ENCODE results near the gene SYTL1.
A peak's percentile ranks its signal among the peaks of the same experiment; 100 is the strongest.

Gene SYTL1, protein sequence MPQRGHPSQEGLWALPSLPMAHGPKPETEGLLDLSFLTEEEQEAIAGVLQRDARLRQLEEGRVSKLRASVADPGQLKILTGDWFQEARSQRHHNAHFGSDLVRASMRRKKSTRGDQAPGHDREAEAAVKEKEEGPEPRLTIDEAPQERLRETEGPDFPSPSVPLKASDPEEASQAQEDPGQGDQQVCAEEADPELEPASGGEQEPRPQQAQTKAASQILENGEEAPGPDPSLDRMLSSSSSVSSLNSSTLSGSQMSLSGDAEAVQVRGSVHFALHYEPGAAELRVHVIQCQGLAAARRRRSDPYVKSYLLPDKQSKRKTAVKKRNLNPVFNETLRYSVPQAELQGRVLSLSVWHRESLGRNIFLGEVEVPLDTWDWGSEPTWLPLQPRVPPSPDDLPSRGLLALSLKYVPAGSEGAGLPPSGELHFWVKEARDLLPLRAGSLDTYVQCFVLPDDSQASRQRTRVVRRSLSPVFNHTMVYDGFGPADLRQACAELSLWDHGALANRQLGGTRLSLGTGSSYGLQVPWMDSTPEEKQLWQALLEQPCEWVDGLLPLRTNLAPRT

DNA sequence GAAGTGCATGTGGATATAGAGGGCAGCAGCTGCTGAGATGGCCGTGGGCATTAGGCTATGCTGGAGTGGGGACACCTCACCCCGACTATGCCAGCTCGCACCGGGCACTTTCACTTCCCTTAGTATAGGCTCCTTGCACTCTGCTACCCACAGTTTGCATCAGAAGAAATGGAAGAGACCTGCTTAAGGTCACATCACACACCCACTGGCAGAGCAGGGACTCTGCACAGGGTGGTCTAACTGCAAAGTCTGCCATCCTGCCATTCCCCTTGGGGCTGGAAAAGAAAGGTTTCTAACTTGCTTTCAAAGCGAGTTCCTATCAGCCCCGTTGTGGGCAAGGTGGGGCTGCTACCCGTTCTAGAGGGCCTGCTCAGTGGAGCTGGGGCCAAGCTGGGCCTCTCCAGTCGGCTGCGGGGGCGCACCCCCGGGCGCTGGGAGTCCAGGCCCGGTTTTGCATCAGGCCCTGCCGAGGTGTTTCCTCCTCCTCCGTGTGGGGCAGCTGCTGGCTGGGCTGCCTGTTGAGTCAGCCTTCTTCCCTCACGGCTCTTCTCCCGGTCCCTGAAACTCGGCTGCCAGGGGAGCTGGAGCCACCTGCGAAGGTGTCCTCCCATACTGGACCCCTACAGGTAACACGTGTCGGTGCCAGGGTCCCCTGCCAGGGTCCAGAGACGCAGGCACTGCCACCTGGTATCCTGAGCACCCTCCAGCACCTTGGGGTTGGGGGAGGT is at the start of gene SYTL1:
Gene SYTL1, plus strand, starts transcription at position 498 of the 728 bp plus-strand sequence. CDS start 3,313 bp downstream, outside the sequence.
- peak in 1 of 2 donors; percentile 65 for DNase-seq (ENCODE audit: low read depth in 2 of 2)

DNA sequence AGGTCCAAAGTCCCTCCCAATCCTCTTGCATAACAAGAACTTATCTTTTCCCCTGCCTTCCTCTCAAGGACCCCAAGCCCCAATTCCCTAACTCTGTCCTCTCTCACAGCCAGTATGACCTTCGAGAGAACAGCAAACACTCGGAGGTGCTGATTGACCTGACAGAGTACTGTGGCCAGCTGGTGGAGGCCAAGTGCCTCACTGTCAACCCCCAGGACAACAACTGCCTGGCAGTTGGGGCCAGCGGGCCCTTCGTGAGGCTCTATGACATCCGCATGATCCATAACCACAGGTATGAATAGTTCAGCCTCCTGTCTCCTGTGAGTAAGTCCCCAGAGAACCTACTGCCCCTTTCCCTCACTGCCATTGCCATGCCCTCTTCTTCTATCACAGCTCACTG is 49.7 kb upstream of the SYTL1 start:
- no peak for DNase-seq (ENCODE audit: low read depth in 2 of 2)

DNA sequence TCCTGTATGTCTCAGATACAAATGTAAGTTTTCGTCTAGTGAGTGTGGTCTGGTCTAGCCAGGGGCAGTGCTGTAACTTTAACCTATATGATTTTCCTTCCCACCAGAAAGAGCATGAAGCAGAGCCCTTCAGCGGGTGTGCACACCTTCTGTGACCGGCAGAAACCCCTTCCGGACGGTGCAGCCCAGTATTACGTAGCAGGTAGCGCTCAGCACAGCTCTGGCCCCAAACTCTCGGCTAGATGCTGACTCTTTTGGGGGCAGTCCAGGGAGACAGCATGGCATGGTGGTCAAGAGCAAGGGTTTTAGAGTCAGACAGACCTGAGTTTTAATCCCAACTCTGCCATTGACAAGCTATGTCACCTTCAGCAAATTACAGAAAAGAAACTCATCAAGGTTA is 47.9 kb upstream of the SYTL1 start:
- DNase-seq (ENCODE audit: low read depth in 2 of 2) = no peak

DNA sequence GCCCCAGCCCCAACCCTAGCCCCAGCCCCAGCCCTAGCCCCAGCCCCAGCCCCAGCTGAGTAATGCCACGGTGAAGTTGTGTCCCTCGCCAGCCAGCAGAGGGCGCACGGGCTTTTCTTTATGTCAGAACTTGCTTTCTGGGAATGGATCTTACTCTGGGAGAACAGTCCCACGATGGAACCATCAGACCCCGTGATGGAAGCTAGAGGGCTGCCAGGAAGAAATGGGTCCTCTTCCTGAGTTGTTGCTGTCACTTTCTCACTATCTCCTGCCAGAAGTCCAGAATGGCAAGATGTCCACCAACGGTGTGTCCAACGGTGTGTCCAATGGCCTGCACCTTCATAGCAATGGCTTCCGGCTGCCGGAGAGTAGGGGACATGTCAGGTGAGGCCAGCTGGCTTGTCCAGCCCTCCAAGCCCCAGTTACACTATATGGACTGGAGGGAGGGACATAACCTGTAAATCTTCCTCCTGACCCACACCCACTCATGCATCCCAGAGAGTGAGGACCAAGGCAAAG is 45.0 kb upstream of the SYTL1 start:
- peak; percentile 32 to 58 for DNase-seq (ENCODE audit: low read depth in 2 of 2)

DNA sequence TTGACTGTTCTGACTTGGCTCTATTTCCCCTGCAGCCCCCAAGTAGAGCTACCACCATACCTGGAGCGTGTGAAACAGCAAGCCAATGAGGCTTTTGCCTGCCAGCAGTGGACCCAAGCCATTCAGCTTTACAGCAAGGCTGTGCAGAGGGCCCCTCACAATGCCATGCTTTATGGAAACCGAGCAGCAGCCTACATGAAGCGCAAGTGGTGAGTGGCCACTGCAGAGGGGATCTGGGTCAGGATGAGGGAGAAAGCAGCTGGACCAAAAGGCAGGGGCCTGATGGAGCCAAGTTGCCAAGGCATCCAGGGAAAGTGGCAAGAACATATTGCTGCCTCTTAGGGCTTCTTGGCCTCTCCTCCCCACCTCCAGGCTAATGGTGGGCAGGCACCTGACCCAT is 43.9 kb upstream of the SYTL1 start:
- DNase-seq (ENCODE audit: low read depth in 2 of 2) = no peak

DNA sequence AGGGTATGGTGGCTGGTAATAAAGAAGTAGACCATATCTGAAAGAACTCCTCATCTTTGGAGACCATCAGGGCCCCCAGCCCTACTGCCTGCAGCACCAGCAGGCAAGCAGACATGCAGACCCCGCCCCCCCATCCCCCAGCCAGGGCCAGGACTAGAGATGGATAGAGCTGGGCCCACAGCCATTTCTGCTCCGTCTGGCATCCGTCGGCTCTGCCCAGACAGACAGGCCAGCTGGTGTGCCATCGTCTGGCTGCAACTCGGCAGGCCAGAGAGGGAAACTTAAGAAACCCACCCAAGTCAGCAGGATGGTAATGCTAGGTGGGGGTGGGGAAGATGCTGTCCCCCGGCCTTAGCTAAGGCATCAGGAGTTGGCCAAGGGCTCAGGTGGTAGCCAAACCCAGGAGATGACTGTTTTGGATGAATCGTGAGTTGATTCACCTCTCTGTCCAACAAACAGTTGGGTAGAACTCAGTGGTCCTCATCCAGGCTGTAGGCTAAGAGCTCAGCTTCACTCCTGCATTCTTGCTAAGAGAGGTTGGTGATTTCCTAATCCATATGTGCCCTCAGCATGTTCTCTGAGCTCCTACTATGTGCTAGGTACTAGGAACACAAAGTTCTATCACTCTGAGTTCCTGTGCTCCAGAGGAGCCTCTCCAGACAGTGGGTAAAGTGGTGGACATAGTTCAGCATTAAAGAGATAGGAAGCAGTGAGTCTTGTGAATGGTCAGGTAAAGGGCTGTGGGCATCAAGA is 43.0 kb upstream of the SYTL1 start:
- no peak for DNase-seq (ENCODE audit: low read depth in 2 of 2)

DNA sequence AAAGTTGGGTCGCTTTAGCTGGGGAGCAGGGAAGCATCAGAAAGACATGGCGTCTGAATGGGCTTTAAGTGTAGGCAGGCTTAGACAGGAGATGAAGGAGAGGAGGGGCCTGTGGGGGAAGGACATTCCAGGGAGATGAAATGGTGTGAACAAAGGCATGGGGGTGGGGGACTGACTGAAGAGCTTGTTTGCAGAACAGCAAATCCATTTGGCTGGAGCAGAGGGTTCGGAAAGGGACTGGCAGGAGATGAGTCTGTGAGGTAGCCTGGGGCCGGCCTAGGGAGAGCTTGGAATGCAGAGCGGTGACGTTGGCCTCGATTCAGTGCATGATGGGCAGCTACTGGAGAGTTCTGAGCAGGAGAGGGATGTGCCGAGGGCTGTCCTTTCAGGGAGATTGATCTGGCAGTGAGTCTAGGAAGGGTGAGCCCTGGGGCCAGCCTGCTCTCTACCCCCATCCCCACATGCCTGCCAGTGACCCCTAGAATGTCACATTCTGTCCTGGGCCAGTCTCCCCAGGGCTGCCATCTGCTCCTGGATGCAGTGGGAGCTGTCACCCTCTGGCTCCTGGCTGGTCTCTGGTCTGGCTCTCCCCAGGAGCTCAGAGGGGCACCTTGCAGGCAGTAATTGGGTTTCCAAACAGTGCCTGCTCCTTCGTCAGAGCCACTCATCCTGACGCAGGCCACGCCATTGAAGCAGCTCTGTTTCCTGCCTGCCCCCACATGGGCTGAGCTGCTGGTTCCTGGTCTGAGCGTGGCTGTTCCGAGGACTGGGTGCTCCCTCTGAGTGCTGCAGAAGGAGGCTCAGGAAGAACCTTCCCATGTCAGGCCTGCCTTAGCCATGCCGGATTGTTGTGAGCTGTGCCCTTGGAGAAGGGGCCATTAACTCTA is 42.2 kb upstream of the SYTL1 start:
- DNase-seq (ENCODE audit: low read depth in 2 of 2) = no peak

DNA sequence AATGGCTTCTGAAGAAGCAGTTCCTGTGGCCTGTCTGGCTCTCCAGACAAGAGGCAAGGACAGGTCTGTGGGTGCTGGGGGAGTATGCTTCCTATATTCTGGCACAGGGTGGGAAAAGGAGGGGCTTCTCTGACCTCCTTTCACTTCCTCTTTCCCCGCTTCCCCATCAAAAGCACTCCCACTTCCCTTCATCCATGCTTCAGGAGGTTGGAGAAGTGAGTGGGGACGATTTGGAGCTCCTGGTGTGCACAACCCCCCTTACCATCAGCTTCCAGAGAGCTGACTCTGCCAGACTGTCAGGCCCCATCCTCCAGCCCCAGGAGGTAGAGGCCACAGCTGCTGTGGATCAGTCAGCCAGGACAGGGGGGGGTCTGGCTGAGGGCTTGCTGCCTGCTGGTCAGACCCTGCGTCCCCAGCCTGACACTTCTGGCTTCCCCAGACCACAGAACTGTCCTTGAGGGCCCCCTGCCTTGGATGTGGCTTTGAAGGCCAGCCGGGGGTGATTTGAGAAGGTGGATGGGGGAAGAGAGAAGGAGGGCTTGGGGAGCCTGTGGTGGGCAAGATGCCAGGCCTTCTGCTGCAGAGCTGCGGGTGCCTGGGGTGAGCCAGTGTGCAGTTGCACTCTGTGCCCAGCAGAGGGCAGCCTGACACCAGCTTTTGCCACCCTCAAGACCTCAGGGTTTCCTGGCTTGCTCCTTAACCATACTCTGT is 41.3 kb upstream of the SYTL1 start:
- DNase-seq (ENCODE audit: low read depth in 2 of 2) = peak; percentile 51 to 58

DNA sequence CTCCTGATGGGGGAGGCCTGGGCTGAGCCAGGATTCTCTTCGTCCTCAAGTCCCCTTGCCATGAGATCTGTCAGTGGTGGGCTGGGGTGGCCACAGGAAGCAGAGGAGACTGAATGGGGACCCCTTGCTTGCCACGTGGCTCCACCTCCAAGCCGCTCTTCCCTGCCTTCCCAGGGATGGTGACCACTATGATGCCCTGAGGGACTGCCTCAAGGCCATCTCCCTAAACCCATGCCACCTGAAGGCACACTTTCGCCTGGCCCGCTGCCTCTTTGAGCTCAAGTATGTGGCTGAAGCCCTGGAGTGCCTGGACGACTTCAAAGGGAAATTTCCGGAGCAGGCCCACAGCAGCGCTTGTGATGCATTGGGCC is 40.8 kb upstream of the SYTL1 start:
- DNase-seq (ENCODE audit: low read depth in 2 of 2) = no peak

DNA sequence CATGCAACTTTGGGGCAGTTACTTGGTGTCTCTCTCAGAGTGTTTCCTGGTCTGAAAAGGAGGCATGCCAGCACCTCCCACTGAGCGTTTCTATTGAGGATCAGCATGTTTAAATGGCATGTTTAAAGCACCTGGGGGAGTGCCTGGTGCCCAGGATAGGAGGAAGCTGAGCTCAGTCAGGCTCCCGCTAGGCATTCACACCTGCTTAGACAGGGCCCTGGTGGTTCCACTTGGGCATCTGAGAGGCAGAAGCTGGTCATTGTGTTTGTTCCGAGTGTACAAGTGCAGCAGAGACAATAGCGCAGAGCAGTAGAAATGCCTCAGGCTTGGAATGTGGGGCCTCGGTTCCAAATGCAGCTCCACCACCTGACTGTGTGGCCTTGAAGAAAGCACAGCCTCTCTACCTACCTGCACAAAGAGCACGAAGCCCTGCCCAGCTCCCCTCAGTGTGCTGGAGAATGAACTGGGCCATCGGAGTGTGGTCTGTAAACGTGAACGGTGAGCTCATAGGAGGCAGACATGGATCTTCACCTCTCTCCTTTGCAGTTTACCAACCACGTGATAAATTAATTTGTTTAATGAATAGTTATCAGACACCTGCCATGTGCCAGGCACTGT is 40.1 kb upstream of the SYTL1 start:
- no peak for DNase-seq (ENCODE audit: low read depth in 2 of 2)

DNA sequence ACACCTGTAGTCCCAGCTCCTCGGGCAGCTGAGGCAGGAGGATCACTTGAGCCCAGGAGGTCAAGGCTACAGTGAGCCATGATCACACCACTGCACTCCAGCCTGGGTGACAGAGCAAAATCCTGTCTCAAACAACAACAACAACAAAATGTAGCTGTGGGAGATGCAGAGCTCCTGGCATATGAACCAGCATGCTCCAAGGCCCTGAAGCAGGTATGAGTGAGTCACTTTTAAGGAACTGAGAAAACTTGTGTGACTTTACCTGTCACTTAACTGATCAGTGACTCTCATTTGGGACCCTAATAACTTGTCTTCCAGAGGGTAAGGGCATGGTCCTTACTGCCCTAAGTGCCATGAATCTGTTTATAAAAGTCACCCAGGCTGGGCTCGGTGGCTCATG is 39.2 kb upstream of the SYTL1 start:
- DNase-seq (ENCODE audit: low read depth in 2 of 2) = no peak

DNA sequence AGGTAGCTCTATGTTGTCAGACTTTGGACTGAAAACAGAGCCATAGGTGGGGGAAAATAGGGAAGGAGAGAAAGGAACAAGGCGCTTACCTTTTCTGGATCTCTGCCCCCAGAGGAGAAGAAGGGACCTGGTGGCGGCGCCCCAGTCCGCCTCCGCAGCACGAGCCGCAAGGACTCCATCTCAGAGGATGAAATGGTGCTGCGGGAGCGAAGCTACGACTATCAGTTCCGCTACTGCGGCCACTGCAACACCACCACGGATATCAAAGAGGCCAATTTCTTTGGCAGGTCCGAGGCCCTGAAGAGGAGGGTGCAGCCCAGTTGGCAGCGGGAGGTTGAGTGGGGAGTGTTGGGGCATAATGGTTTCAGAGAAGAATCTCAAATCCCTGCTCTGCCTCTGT is 38.3 kb upstream of the SYTL1 start:
- DNase-seq (ENCODE audit: low read depth in 2 of 2) = no peak

DNA sequence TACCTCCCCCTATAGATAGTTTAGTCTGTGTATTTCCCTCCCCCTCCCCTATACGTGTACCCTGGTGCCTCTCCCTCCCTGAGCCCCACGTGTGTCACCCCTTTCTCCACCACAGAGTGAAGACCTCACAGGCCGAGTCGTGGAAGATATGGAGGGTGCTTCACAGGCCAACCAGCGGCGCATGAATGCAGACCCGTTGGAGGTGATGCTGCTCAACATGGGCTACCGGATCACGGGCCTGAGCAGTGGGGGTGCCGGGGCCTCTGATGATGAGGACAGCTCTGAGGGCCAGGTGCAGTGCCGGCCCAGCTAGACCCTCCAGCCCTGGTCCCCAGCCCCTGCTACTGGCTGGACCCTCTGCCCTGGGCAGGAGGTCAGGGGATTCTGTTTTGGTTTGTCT is 35.8 kb upstream of the SYTL1 start:
- no peak for DNase-seq (ENCODE audit: low read depth in 2 of 2)

DNA sequence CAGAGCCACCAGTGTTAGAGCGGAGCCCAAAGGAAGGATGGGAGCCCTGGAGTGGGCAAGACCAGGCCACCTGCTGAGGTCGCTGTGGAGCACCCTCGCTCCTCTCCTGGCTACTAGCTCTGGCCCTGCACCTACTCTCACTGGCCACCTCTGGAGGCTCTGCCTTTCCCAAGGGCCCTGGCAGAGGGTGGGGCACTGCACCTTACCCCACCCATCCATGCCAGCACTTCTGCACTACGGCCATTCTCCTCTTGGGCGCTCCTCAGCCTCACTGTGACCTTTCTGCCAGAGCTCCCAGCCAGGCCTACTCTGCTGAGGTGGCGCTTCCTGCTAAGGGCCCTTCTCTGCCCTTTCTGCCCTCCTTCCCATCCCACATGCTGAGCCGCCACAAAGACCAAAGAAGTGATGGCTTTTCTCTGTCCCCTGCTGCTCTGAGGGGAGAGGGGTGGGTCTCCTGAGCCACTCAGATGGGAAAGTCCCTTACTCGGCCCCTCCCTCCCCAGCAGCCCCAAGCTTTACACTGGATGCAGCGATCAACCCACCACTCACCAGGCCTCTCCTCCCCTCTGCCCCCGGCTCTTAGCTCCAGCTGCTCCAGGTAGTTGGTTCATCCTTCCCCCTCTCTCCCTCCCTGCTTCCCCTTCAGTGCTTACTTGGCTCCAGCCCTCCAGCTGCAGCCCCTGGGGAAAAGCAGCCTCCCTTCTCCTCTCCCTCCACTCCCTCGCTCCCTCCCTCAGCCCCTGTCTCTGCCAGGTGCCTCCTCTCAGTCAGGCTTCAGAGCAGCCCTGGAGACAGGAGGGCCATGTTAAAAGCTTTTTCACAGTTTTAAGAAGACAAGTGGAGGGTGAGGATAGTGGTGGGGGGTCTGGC is 34.7 kb upstream of the SYTL1 start:
- no peak for DNase-seq (ENCODE audit: low read depth in 2 of 2)

DNA sequence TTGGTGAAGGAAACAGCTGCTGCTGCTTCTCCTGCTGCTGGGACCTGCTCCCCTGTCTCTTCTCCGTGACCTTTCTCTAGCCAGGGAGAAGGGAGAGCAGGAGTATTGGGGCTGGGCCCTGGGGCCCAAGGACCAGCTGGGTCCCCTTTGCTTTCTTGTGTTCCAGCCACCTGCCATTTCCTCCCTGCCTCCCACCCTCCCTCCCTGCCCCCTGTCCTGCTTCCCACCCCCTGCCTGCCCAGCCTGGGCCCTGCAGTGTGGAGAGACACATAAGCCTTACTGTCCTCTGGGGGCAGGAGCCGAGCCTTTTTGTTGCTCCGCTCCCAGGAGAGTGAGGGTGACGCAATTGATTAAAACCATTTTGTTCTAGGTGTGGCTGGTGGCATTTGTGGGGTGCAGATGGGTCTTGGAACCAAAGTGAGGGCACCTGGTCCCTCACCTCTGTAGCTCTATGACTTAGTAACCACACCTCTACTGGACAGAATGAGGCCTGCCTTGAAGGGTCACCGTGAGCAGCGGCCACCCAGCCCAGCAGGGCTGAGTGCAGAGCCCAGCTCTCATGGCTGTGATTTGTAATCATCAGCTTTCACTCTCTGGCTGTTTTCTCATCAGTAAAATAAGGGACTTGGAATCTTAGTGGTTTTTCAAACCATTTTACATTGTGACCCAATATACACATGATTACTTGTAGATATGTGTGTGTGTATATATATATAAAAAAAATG is 33.8 kb upstream of the SYTL1 start:
- no peak for DNase-seq (ENCODE audit: low read depth in 2 of 2)

DNA sequence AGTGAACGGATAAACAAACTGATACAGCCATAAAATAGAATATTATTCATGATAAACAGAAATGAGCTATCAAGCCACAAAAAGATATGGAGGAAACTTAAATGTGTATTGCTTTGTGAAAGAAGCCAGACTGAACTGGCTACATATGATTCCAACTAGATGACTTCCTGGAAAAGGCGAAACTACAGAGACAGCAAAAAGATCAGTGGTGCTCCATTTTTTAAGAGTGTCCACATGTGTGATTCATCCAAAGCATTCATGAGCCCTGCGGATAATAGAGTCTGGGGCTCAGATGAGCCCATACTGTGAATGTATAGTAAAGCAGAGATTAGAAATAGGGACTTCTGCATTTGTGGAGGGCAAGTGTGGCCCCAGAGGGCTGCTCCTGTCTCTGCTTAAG is 27.7 kb upstream of the SYTL1 start:
- no peak for DNase-seq (ENCODE audit: low read depth in 2 of 2)

DNA sequence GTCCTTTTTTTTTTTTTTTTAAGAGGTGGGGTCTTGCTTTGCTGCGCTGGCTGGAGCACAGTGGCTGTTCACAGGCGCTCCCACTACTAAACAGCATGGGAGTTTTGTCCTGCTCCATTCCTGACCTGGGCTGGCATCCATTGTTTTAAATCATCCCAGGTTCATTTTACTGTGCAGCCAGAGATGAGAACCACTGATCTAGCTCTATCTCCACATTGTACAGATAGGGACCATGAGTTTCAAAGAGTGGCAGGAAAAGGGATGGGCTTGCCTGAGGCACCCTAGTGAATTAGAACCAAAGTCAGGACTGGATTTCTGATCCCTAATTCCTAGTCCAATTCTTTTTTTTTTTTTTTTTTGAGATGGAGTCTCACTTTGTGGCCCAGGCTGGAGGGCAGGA is 27.1 kb upstream of the SYTL1 start:
- DNase-seq (ENCODE audit: low read depth in 2 of 2) = no peak

DNA sequence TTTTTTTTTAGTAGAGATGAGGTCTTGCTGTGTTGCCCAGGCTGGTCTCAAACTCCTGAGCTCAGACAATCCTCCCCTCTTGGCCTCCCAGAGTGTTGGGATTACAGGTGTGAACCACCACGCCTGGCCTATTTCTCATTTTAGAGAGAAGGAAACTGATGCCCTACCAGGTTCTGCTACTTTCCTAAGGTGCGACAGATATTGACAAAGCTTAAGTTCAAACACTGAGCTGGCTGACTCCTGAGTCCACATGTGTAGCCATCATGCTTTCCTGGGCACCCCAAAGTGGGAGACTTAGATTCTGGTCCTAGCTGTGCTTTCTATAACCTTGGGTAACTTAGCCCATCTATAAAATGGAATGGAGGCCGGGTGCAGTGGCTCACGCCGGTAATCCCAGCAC is 25.0 kb upstream of the SYTL1 start:
- no peak for DNase-seq (ENCODE audit: low read depth in 2 of 2)

Measured in stimulated activated CD4-positive, alpha-beta T cell treated with anti-CD3 and anti-CD28 coated beads, Interleukin-15, amount 100 ng/mL, for 48 hours (primary cell).